ENCODE measurements around the gene WDR46.
A peak's percentile ranks its signal among the peaks of the same experiment; 100 is the strongest.
"Not testable (repeated sequence)": the region's sequence is repeated elsewhere in the genome, so short reads cannot be mapped to it uniquely, and the experiment has no call there.

WDR46 gene

GRCh38 chr6:33286946-33287914 is 1.8 kb downstream of the WDR46 start:
- DNase-seq = no peak

GRCh38 chr6:33285214-33285613 is 3.8 kb downstream of the WDR46 start:
- DNase-seq = not testable (repeated sequence)

GRCh38 chr6:33280539-33280938 is 8.5 kb downstream of the WDR46 start:
- no peak for DNase-seq

GRCh38 chr6:33279971-33280511 is 9.0 kb downstream of the WDR46 start:
- no peak for DNase-seq

GRCh38 chr6:33279257-33279695 is 9.8 kb downstream of the WDR46 start:
- no peak for DNase-seq

- no peak for DNase-seq
These were observed 10.2 kb downstream of the WDR46 start for GRCh38 chr6:33278810-33279209.

GRCh38 chr6:33278392-33278741 is 10.7 kb downstream of the WDR46 start:
- no peak for DNase-seq

- DNase-seq = peak; percentile 38
These were observed 11.2 kb downstream of the WDR46 start for GRCh38 chr6:33277663-33278391.

- peak; percentile 81 for DNase-seq
These were observed 12.0 kb downstream of the WDR46 start, which contains the start of gene B3GALT4 for GRCh38 chr6:33276864-33277662. TSS of gene B3GALT4 (plus strand) at chr6:33277123. CDS start at chr6:33277420, 297 bp downstream.

GRCh38 chr6:33276581-33276863 is 12.5 kb downstream of the WDR46 start:
- no peak for DNase-seq

- DNase-seq = not testable (repeated sequence)
These were observed 13.1 kb downstream of the WDR46 start for GRCh38 chr6:33275795-33276580.

GRCh38 chr6:33273924-33274902 is 14.8 kb downstream of the WDR46 start:
- DNase-seq = no peak

- no peak for DNase-seq
These were observed 15.7 kb downstream of the WDR46 start for GRCh38 chr6:33273129-33273923.

GRCh38 chr6:33272275-33273128 is 16.5 kb downstream of the WDR46 start:
- no peak for DNase-seq

- peak; percentile 81 for DNase-seq
These were observed 17.4 kb downstream of the WDR46 start, which contains the start of the genes RPS18 and VPS52 for GRCh38 chr6:33271468-33272274. TSS of gene RPS18 (plus strand) at chr6:33272075. CDS start at chr6:33272120, 45 bp downstream. TSS of gene VPS52 (minus strand) at chr6:33271876. CDS start at chr6:33271675, 201 bp downstream.

- DNase-seq = no peak
These were observed 17.9 kb downstream of the WDR46 start for GRCh38 chr6:33271117-33271467.

GRCh38 chr6:33264015-33264414 is 25.0 kb downstream of the WDR46 start:
- no peak for DNase-seq

GRCh38 chr6:33262490-33262889 is 26.5 kb downstream of the WDR46 start:
- DNase-seq = not testable (repeated sequence)

Data from activated CD4-positive, CD25-positive, alpha-beta regulatory T cell treated with anti-CD3 and anti-CD28 coated beads, Interleukin-2, amount 50 U/mL, for 72 hours (primary cell).